IgD-negative memory B cell (primary cell): ENCODE measurements around the gene FGFR4. TPM values are rescaled to one million over a fixed set of nuclear protein-coding genes. Genes with fewer than 3 reads are reported as not detected.
A peak's percentile ranks its signal among the peaks of the same experiment; 100 is the strongest.

Experiments used
- H3K27ac Mint-ChIP-seq, 3 donors: one replicate each; pipeline ENCODE4 v1.8.0; 2020 to 2022; ENCODE audit warnings: mild to moderate bottlenecking in 3 of 3, mixed read lengths in 3 of 3, moderate library complexity in 1 of 3
- H3K27me3 Mint-ChIP-seq: one replicate; pipeline ENCODE4 v1.8.0; 2021; ENCODE audit warnings: mixed read lengths
- H3K36me3 Mint-ChIP-seq: one replicate; pipeline ENCODE4 v1.8.0; 2020; ENCODE audit warnings: mild to moderate bottlenecking, mixed read lengths
- H3K4me1 Mint-ChIP-seq, 3 donors: one replicate each; pipeline ENCODE4 v1.8.0; 2020 to 2022; ENCODE audit warnings: mixed read lengths in 3 of 3, mild to moderate bottlenecking in 1 of 3
- H3K4me3 Mint-ChIP-seq, 4 donors: one replicate each; pipeline ENCODE4 v1.8.0; 2020 to 2022; ENCODE audit warnings: mild to moderate bottlenecking in 4 of 4, mixed read lengths in 4 of 4, moderate library complexity in 3 of 4
- H3K9me3 Mint-ChIP-seq, 3 donors: one replicate each; pipeline ENCODE4 v1.8.0; 2020 to 2021; ENCODE audit warnings: mixed read lengths in 3 of 3, mild to moderate bottlenecking in 1 of 3
- polyA plus RNA-seq: library from polyadenylated mRNA; unstranded; fragments of 300-500 nt; fragmentation: Illumina TruSeq; gene quantifications from one replicate; pipeline ENCODE4 v1.2.3, GENCODE V29; 2021

Gene FGFR4
- polyA plus RNA-seq, 1 donor from 2014 or later = 0.38 TPM

DNA sequence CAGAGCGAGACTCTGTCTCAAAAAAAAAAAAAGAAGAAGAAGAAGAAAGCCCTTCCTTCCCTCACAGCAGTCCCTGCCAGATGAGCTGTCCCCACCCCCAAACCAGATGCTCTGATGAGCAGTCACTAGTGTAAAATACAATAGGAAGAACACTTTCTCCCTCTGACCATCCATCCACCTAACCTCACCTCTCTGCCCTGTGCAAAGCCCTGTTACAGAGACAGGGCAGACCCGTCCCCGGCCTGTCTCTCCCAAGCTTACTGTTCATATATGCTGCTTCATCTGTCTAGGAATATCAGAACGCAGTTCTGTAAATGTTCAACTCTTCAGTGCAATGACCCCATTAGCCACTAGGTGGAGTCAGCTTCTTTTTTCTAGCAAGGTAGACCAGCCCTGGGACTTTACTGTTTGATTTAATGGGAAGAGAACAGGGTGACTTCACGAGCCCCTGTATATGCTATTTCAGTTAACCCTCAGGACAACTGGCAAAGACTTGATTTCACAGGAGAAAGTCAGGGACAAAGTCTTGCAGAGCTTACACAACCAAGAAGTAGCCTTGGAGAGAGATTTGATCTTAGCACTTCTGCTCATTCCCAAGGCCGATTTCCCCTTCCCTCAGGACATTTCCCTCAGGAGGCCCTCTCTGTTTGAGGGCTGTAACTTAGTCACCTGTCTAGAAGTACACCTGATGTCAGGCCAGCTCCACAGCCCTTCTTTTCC lies 14.9 kb upstream of the FGFR4 start:
- Mint-ChIP-seq H3K4me1 (peaks cover 12 to 28% (median 16%) of the 10 kb centered on the region in 3 donors), H3K36me3 (no peaks in the 10 kb centered on the region), H3K9me3 (no peaks in the 10 kb centered on the region), H3K27me3 (no peaks in the 10 kb centered on the region), H3K4me3 (peak overlapping the region; percentile 44 to 91 (median 70)), H3K27ac (peak overlapping the region; percentile 29 to 92 (median 60))

DNA sequence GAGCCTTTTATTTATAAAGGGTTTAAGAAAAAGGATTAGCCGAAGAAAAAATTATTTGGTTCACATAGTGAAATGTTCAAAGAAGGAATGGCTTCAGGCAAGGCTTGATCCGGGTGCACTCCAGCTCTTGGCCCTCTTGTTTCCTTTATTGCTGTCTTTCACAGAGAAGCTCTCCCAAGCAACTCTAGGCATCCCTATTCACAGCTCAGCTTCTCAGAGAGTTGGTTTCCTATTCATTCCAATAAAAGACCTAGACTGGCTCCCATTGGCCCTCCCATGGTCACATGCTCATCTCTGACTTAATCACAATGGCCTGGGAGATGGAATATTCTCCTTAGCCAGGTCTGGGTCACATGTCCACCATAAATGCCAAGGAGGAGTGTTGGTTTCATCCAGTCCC lies 9.4 kb upstream of the FGFR4 start:
- Mint-ChIP-seq H3K27ac (peak overlapping the region in 1 of 3 donors; percentile 10), H3K9me3 (no peaks in the 10 kb centered on the region)

DNA sequence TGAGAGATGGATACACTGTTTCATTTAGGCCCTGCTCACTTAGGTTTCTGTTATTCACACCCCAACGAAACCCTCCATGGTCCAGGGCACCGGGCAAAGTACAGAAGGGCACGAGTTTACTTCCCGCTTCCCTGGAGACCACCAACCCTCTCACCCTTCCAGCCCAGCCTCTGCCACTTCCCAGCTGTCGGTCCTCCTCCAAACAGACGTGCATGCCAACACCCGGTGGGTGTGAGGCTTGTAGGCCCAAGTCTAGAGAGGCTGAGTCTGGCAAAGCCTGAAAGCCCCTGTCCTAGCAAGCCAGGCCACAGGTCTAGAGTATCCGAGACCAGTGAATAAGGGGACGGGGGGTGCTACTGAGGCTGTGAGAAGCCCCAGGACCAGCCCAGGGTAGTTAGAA lies 7.1 kb upstream of the FGFR4 start:
- Mint-ChIP-seq H3K27ac (no peak overlapping the region), H3K36me3 (peaks cover 2% of the 10 kb centered on the region), H3K27me3 (peaks cover 6% of the 10 kb centered on the region)

More for the DNA sequence above, 9.4 kb upstream of the FGFR4 start:
- H3K36me3 Mint-ChIP-seq = peaks cover 2% of the 10 kb centered on the region
- H3K4me3 Mint-ChIP-seq = no peak overlapping the region
- no peaks in the 10 kb centered on the region for H3K4me1 Mint-ChIP-seq
- no peaks in the 10 kb centered on the region for H3K27me3 Mint-ChIP-seq

DNA sequence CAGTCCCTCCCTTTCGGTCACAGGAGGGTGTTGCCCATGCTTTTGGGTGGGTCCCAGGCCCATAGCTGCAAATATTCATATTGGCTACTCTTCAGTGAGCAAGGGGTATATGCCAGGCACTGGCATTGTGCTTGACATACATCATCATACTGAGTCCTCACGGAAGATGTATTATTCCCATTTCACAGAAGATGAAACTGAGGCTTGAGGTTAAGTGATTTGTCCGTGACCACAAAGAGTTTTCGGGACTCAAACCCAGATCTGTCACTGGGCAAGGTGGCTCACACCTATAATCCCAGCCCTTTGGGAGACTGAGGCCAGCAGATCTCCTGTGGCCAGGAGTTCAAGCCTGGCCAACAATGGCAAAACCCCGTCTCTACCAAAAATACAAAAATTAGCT lies 6.5 kb upstream of the FGFR4 start:
- Mint-ChIP-seq H3K27ac (no peak overlapping the region), H3K27me3 (peaks cover 6% of the 10 kb centered on the region), H3K9me3 (no peaks in the 10 kb centered on the region), H3K4me1 (peaks cover 2 to 4% (median 3%) of the 10 kb centered on the region in 3 donors), H3K36me3 (peaks cover 2% of the 10 kb centered on the region), H3K4me3 (no peak overlapping the region)

More for the DNA sequence above, 7.1 kb upstream of the FGFR4 start:
- Mint-ChIP-seq H3K4me1 (no peaks in the 10 kb centered on the region), H3K9me3 (no peaks in the 10 kb centered on the region), H3K4me3 (no peak overlapping the region)

DNA sequence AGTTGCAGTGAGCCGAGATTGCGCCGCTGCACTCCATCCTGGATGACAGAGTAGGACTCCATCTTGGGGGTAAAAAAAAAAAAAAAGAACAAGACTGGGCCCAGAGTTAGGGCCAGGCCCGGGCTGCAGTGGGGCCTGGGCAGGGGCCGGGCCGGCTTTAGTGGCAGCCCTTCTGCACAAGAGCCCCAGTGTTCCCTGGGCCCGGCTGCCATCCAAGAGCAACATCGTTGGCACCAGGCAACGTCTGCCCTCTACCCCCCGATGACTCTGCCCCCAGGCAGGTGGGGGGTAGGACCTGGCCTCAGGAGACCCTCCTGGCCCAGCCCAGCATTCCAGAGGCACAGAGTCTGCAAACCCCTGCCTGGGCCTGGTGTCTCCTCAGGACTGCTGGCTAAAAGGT lies 4.9 kb upstream of the FGFR4 start:
- H3K27ac Mint-ChIP-seq = no peak overlapping the region
- H3K4me3 Mint-ChIP-seq = no peak overlapping the region
- peaks cover 2% of the 10 kb centered on the region for H3K36me3 Mint-ChIP-seq
- H3K27me3 Mint-ChIP-seq = peaks cover 7% of the 10 kb centered on the region
- no peaks in the 10 kb centered on the region for H3K9me3 Mint-ChIP-seq
- peaks cover 7 to 16% (median 9%) of the 10 kb centered on the region in 3 donors for H3K4me1 Mint-ChIP-seq

DNA sequence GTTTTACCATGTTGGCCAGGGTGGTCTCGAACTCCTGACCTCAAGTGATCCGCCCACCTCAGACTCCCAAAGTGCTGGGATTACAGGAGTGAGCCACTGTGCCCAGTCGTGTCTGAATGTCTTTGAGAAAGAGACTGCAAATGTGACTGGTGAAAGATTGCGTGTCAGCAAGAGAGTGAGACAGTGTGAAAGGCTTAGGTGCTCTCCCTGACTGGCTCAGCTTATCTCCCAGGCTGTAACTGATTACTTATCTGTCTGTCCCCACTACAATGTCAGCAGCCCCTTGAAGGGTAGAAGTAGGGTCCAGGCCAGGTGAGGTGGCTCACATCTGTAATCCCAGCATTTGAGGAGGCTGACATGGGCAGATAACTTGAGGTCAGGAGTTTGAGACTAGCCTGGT lies 3.4 kb upstream of the FGFR4 start:
- peaks cover 8% of the 10 kb centered on the region for H3K27me3 Mint-ChIP-seq
- no peaks in the 10 kb centered on the region for H3K9me3 Mint-ChIP-seq
- no peak overlapping the region for H3K4me3 Mint-ChIP-seq
- peaks cover 11 to 16% (median 13%) of the 10 kb centered on the region in 3 donors for H3K4me1 Mint-ChIP-seq
- H3K36me3 Mint-ChIP-seq = no peaks in the 10 kb centered on the region
- no peak overlapping the region for H3K27ac Mint-ChIP-seq

DNA sequence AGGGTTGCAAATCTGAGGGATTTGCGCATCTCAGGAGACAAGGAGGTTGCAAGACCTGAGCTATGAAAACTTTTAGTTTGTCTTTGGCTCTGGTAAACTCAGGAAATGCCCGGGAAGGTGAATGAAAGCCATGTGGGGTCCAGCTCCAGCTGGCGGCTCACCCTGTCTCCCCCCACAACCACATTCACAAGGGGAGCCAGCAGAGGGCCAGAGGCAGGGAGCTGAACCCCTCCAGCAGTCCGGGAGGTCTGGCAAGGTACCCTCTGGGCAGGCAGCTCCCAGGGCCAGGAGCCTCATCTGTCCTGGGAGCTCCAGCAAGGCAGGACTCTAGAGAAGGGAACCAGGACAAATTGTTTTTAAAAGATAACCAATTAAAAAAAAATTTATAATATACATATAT lies 2.5 kb upstream of the FGFR4 start:
- H3K4me3 Mint-ChIP-seq = no peak overlapping the region
- peak overlapping the region in 1 of 3 donors; percentile 47 for H3K27ac Mint-ChIP-seq
- peaks cover 15% of the 10 kb centered on the region for H3K27me3 Mint-ChIP-seq
- no peaks in the 10 kb centered on the region for H3K9me3 Mint-ChIP-seq
- no peaks in the 10 kb centered on the region for H3K36me3 Mint-ChIP-seq
- peaks cover 13 to 16% (median 15%) of the 10 kb centered on the region in 3 donors for H3K4me1 Mint-ChIP-seq

DNA sequence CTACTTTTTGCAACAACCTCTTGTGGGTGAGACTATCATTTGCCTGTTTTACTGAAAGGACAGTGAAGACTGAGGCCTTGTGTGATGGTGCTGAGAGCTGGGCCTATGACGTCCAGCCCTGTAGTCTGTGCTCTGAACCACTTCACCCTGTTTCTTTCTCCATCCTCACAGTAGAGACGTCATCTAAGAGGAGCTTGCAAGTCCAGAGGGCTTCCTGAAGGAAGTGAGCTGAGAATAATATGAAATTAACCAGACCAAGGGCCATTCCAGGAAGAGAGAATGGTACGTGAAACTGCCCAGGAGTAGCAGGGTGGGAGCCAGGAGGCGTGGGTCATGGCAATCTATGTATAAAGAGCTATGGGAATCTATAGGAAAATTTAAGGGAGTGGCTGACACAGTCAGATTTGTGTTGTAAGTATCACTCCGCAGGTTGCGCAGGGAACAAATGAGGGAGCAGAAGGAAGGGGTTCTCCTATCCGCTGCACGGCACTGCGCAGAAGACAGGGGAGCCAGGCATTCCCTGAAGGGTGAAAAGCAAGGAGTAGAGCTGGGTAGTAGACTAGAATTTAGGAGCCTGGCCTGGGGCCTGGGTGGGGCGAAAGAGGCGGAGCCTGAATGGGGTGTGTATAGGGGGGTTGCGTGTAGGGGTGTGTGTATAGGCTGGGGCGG lies 596 bp upstream of the FGFR4 start:
- H3K4me1 Mint-ChIP-seq = peaks cover 13 to 16% (median 15%) of the 10 kb centered on the region in 3 donors
- H3K4me3 Mint-ChIP-seq = peak overlapping the region; percentile 36 to 89 (median 64)
- no peaks in the 10 kb centered on the region for H3K36me3 Mint-ChIP-seq
- H3K27me3 Mint-ChIP-seq = peaks cover 15% of the 10 kb centered on the region
- no peaks in the 10 kb centered on the region for H3K9me3 Mint-ChIP-seq
- peak overlapping the region; percentile 3 to 64 (median 8) for H3K27ac Mint-ChIP-seq

DNA sequence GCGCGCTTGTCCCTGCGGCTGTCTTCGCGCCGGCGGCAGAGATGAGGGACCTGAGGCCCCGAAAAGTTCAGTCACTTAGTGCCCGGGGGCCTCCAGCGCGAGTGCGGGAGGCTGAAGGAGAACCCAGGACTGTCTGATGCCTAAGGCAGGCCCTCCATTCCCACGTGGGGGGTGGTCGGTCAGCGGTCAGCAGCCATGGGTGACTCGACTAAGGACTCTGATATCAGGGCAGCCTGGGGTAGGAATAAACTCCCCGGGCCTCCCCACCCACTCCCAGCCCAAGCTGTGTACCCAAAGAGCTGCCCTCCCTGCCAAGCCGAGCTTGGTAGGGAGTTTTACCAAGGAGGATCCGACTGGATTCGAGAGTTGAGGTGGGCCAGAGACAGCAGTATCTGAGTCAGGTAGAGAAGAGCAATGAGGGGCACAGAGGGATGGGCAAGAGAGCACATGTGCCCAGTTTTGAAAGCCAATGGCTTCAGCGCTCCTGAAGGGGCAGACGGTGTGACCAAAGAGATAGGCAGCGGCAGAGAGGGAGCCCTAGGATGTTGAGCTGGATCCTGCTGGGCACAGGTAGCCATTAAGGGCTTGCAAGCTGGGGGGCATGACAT lies 787 bp downstream of the FGFR4 start:
- Mint-ChIP-seq H3K27me3 (peaks cover 15% of the 10 kb centered on the region), H3K27ac (no peak overlapping the region), H3K4me1 (peaks cover 13 to 16% (median 15%) of the 10 kb centered on the region in 3 donors), H3K9me3 (no peaks in the 10 kb centered on the region), H3K36me3 (no peaks in the 10 kb centered on the region), H3K4me3 (peak overlapping the region in 2 of 4 donors; percentile 34 to 45)

DNA sequence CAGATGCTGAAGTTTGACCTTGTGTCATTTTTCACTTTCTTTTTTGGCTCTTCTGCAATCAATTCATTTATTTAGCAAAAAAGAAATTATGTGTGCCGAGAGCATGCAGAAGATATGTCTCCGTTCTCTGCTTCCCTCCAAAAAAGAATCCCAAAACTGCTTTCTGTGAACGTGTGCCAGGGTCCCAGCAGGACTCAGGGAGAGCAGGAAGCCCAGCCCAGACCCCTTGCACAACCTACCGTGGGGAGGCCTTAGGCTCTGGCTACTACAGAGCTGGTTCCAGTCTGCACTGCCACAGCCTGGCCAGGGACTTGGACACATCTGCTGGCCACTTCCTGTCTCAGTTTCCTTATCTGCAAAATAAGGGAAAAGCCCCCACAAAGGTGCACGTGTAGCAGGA lies 2.4 kb downstream of the FGFR4 start:
- Mint-ChIP-seq H3K36me3 (no peaks in the 10 kb centered on the region), H3K27ac (no peak overlapping the region), H3K27me3 (peaks cover 9% of the 10 kb centered on the region), H3K9me3 (no peaks in the 10 kb centered on the region), H3K4me1 (peaks cover 13 to 16% (median 15%) of the 10 kb centered on the region in 3 donors), H3K4me3 (no peak overlapping the region)

DNA sequence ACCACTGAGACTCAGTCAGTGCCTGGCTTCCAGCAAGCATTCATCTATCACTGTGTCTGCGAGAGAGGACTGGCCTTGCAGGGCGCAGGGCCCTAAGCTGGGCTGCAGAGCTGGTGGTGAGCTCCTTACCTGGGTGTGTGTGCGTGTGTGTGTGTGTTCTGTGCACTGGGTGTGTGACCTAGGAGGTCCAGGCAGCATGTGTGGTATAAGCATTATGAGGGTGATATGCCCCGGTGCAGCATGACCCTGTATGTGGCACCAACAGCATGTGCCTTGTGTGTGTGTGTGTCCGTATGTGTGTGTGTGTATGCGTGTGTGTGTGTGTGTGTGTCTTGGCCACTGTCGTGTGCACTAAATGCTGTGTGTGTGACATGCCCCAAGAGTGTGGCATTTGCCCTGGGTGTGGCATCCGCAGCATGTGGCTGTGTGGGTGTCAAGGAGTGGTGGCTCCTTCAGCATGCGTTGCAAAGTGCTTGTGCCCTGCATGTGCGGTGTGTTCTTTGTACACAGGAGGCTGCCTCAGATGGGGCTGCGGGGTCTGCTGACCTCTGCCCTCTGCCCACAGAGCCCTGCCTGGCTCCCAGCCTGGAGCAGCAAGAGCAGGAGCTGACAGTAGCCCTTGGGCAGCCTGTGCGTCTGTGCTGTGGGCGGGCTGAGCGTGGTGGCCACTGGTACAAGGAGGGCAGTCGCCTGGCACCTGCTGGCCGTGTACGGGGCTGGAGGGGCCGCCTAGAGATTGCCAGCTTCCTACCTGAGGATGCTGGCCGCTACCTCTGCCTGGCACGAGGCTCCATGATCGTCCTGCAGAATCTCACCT lies 3.3 kb downstream of the FGFR4 start:
- H3K9me3 Mint-ChIP-seq = no peaks in the 10 kb centered on the region
- H3K4me1 Mint-ChIP-seq = peaks cover 13 to 14% (median 14%) of the 10 kb centered on the region in 3 donors
- H3K27me3 Mint-ChIP-seq = peaks cover 9% of the 10 kb centered on the region
- no peaks in the 10 kb centered on the region for H3K36me3 Mint-ChIP-seq
- H3K27ac Mint-ChIP-seq = no peak overlapping the region
- no peak overlapping the region for H3K4me3 Mint-ChIP-seq

DNA sequence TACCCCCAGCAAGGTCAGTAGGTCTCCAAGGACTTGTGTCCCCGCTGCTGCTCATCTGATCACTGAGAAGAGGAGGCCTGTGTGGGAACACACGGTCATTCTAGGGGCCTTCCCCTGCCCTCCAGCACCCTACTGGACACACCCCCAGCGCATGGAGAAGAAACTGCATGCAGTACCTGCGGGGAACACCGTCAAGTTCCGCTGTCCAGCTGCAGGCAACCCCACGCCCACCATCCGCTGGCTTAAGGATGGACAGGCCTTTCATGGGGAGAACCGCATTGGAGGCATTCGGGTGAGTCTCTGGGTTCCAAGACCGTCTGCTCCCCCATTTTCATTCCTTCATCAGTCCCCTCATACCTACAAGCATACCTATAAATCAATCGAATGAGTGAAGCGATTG lies 4.1 kb downstream of the FGFR4 start:
- H3K36me3 Mint-ChIP-seq = no peaks in the 10 kb centered on the region
- H3K4me1 Mint-ChIP-seq = peaks cover 6 to 12% (median 9%) of the 10 kb centered on the region in 3 donors
- H3K27ac Mint-ChIP-seq = no peak overlapping the region
- peaks cover 9% of the 10 kb centered on the region for H3K27me3 Mint-ChIP-seq
- no peaks in the 10 kb centered on the region for H3K9me3 Mint-ChIP-seq
- H3K4me3 Mint-ChIP-seq = no peak overlapping the region

DNA sequence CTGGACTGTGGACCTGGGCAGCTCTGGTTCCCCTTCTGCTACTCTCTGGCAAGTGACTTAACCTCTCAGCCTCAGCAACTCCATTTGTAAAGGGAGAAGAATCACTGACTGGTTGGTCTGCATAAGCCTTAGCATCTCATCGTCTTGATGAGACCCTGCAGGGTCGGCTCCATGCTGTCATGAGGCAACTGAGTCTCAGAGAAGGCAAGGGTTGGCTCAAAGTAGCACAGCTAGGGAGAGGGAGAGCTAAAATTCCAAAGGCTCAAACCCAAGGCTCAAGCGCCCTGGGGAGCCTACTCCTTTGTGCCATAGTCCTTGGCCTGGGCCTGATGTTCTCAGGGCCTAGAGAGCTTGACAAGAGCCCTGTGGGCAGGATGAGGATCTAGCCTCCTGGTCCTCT lies 4.5 kb downstream of the FGFR4 start:
- peak overlapping the region in 1 of 4 donors; percentile 44 for H3K4me3 Mint-ChIP-seq
- peaks cover 2 to 9% (median 5%) of the 10 kb centered on the region in 3 donors for H3K4me1 Mint-ChIP-seq
- no peaks in the 10 kb centered on the region for H3K9me3 Mint-ChIP-seq
- peak overlapping the region in 1 of 3 donors; percentile 89 for H3K27ac Mint-ChIP-seq
- H3K27me3 Mint-ChIP-seq = peaks cover 9% of the 10 kb centered on the region
- no peaks in the 10 kb centered on the region for H3K36me3 Mint-ChIP-seq

DNA sequence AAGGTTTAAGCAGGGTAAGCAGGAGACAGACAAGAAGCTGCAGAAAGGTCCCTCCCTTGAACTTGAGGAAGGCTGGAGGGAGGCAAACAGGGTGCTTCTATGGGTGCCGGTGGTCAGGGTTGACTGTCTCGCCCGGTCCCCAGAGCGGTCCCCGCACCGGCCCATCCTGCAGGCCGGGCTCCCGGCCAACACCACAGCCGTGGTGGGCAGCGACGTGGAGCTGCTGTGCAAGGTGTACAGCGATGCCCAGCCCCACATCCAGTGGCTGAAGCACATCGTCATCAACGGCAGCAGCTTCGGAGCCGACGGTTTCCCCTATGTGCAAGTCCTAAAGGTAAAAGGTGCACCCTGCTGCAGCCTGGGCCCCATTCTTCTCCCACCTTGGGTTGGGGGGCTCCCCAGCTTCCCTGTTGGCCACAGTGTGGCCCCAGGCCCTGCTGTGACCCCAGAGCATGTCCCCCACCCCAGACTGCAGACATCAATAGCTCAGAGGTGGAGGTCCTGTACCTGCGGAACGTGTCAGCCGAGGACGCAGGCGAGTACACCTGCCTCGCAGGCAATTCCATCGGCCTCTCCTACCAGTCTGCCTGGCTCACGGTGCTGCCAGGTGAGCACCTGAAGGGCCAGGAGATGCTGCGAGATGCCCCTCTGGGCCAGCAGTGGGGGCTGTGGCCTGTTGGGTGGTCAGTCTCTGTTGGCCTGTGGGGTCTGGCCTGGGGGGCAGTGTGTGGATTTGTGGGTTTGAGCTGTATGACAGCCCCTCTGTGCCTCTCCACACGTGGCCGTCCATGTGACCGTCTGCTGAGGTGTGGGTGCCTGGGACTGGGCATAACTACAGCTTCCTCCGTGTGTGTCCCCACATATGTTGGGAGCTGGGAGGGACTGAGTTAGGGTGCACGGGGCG lies 5.7 kb downstream of the FGFR4 start:
- Mint-ChIP-seq H3K36me3 (no peaks in the 10 kb centered on the region), H3K4me3 (peak overlapping the region in 1 of 4 donors; percentile 18), H3K27me3 (peaks cover 8% of the 10 kb centered on the region), H3K4me1 (peaks cover 0 to 7% (median 4%) of the 10 kb centered on the region in 3 donors), H3K27ac (no peak overlapping the region), H3K9me3 (no peaks in the 10 kb centered on the region)
